22Rv1 (cell line): ENCODE measurements around the gene PGLYRP3.

ENCODE experiments used
- CTCF ChIP-seq: fragments of 450-650 bp; IDR thresholded peaks from 2 replicates; pipeline ENCODE4 v1.5.1; 2017; ENCODE audit warnings: mild to moderate bottlenecking
- ZFX ChIP-seq: fragments of 450-650 bp; IDR thresholded peaks from 2 replicates; pipeline ENCODE4 v1.6.1; 2017; ENCODE audit warnings: antibody characterized with exemption, borderline replicate concordance

GRCh38 chr1:153356392-153357075 is 43.8 kb upstream of the PGLYRP3 start:
- TF ChIP-seq CTCF (no peak), ZFX (no peak)
